Sigmoid colon (tissue), 4 donors: ENCODE data around the gene LPO.

Experiments used
- EP300 ChIP-seq, 4 donors: sonication (generic); formaldehyde crosslinking; IDR thresholded peaks; one replicate each; pipeline ENCODE4 v1.6.1; 2017; ENCODE audit warnings: antibody characterized with exemption in 4 of 4
- POLR2A ChIP-seq, 2 donors: fragments of 450-650 bp; IDR thresholded peaks; one replicate each; pipeline ENCODE4 v1.6.1; 2016; ENCODE audit warnings: antibody characterized with exemption in 2 of 2, mild to moderate bottlenecking in 2 of 2, moderate library complexity in 2 of 2

DNA sequence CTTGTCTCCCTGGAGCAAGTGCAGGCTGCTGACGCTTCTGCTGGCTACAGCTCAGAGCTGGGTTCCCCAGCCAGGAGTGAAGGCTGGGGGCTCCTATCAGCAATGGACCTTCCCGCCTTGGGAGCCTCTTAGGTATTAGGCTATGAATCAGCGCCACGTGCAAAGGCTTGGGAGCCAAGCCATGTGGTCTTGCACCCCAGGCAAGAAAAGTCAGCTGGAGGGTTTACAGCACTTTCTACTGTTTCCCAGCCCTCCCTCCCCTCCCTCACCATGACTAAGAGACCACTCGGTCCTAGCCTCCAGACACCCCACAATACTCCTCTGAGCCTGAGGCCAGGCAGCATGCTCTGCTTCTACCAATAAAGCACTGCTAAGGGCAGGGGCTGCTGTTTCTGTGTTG, 33.6 kb upstream of the LPO start:
- TF ChIP-seq POLR2A (IDR thresholded peaks at IDR 0.05), result no peak
- TF ChIP-seq EP300 (IDR thresholded peaks at IDR 0.05), result no peak
